Osteoblast (primary cell): ENCODE results near the gene POLR3C. TPM values are rescaled to one million over a fixed set of nuclear protein-coding genes. Genes with fewer than 3 reads are reported as not detected.

ENCODE experiments used
- DNase-seq: peaks from one replicate; pipeline ENCODE4 v3.0.0; 2011; ENCODE audit warnings: low spot score, mixed read lengths; ENCODE audit not compliant: insufficient read length; ENCODE audit errors: missing footprints
- H2AFZ ChIP-seq: 2 replicates; pipeline ENCODE4 v1.6.0; 2011; ENCODE audit warnings: mild to moderate bottlenecking, low read length
- H3K27ac ChIP-seq: 2 replicates; pipeline ENCODE4 v1.5.1; 2011; ENCODE audit warnings: mild to moderate bottlenecking, low read depth, low read length, moderate library complexity
- H3K27me3 ChIP-seq: 2 replicates; pipeline ENCODE4 v1.6.0; 2012; ENCODE audit warnings: mild to moderate bottlenecking, control low read depth, inconsistent platforms, low read length, moderate library complexity; ENCODE audit not compliant: insufficient read depth
- H3K36me3 ChIP-seq: 2 replicates; pipeline ENCODE4 v1.5.1; 2011; ENCODE audit warnings: mild to moderate bottlenecking, low read length, control low read depth, moderate library complexity; ENCODE audit not compliant: insufficient read depth
- H3K4me1 ChIP-seq: 2 replicates; pipeline ENCODE4 v1.5.1; 2011; ENCODE audit warnings: mild to moderate bottlenecking, low read length, control low read depth, moderate library complexity; ENCODE audit not compliant: insufficient read depth
- H3K4me2 ChIP-seq: 2 replicates; pipeline ENCODE4 v1.6.0; 2011; ENCODE audit warnings: mild to moderate bottlenecking, low read length; ENCODE audit not compliant: insufficient read depth
- H3K4me3 ChIP-seq: fragments of 200-600 bp; sonication (generic); 3 replicates; pipeline ENCODE4 v1.5.1; 2012; ENCODE audit warnings: mild to moderate bottlenecking, low read length, inconsistent platforms; ENCODE audit not compliant: insufficient read depth
- H3K79me2 ChIP-seq: 2 replicates; pipeline ENCODE4 v1.6.0; 2012; ENCODE audit warnings: mild to moderate bottlenecking, low read length, control low read depth, inconsistent platforms; ENCODE audit not compliant: insufficient read depth
- H3K9me3 ChIP-seq: 2 replicates; pipeline ENCODE4 v1.5.1; 2011; ENCODE audit warnings: low read depth, low read length, control low read depth
- H4K20me1 ChIP-seq: 2 replicates; pipeline ENCODE4 v1.6.0; 2012; ENCODE audit warnings: mild to moderate bottlenecking, low read length, control low read depth; ENCODE audit not compliant: insufficient read depth
- total RNA-seq: library from RNA; depleted of rRNA; stranded (reverse); fragments of >200 nt; gene quantifications from 2 replicates; pipeline ENCODE4 v1.2.3, GENCODE V29; 2012
- TF ChIP-seq, protein P1 (sequence below): IDR thresholded peaks from 2 replicates; pipeline ENCODE4 v1.5.1; 2011; ENCODE audit warnings: mild to moderate bottlenecking, low read depth, low read length, moderate library complexity; ENCODE audit errors: extremely low read depth

POLR3C gene
- total RNA-seq, 1 donor = 54.3 TPM

DNA sequence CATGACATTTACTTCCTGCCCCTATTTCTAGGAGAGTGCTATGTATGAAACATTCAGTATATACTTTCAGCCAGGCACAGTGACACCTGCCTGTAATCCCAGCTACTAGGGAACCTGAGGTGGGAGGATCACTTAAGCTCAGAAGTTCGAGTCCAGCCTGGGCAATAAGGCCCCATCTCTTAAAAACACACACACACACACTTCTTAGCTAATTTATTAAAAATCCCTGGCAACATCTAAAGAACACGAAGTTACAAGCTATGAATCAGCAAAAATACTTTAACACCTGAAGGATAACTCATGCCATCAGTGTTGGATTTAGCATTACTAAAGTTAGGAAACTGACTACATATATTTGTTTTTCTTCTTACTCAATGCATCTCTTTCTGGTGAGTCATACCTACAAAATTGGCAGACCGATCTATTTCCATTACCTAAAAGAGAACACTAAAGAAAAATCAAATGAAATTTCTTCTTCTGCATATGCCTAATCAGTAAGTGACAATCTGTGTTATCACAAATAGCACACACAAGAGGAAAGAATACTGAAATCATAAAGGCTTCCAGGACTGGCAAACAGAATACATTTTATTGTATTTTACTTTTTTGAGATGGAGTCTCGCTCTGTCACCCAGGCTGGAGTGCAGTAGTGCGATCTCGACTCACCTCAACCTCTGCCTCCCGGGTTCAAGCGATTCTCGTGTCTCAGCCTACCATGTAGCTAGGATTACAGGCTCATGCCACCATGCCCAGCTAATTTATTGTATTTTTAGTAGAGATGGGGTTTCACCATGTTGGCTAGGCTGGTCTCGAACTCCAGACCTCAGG lies 41.5 kb upstream of the POLR3C start:
- Histone ChIP-seq H3K27ac (peak overlapping the region; percentile 79), H3K79me2 (peaks cover 46% of the 10 kb centered on the region), H3K4me1 (peaks cover 9% of the 10 kb centered on the region), H3K4me3 (no peak overlapping the region), H3K9me3 (no peaks in the 10 kb centered on the region), H3K36me3 (peaks cover 12% of the 10 kb centered on the region), H3K27me3 (no peaks in the 10 kb centered on the region), H3K4me2 (peak overlapping the region; percentile 62), H4K20me1 (peaks cover 3% of the 10 kb centered on the region), H2AFZ (no peak overlapping the region)
- TF ChIP-seq, protein P1, sequence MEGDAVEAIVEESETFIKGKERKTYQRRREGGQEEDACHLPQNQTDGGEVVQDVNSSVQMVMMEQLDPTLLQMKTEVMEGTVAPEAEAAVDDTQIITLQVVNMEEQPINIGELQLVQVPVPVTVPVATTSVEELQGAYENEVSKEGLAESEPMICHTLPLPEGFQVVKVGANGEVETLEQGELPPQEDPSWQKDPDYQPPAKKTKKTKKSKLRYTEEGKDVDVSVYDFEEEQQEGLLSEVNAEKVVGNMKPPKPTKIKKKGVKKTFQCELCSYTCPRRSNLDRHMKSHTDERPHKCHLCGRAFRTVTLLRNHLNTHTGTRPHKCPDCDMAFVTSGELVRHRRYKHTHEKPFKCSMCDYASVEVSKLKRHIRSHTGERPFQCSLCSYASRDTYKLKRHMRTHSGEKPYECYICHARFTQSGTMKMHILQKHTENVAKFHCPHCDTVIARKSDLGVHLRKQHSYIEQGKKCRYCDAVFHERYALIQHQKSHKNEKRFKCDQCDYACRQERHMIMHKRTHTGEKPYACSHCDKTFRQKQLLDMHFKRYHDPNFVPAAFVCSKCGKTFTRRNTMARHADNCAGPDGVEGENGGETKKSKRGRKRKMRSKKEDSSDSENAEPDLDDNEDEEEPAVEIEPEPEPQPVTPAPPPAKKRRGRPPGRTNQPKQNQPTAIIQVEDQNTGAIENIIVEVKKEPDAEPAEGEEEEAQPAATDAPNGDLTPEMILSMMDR = no peak
- DNase-seq = peak; percentile 22

DNA sequence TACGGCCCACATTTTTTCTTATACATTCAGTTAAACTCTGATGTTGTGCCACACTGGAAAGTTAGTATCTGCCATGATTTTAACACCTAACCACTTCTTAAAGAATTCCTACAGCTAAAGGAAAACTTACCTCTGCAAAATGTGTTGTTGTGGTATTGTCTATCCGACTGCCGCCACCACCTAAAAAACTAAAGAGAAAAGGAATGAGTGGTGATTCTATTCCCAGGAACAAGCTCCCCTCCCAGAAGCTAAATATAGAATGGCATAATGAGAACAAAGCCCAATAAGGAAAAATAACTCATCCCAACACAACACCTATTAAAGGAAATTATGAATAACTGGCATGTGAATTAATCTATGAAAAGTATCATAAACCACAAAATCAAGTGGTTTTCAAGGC lies 39.6 kb upstream of the POLR3C start:
- Histone ChIP-seq H4K20me1 (peaks cover 3% of the 10 kb centered on the region), H3K9me3 (no peaks in the 10 kb centered on the region), H3K27me3 (no peaks in the 10 kb centered on the region), H3K4me1 (peaks cover 9% of the 10 kb centered on the region), H3K36me3 (peaks cover 7% of the 10 kb centered on the region), H3K4me3 (no peak overlapping the region), H3K27ac (no peak overlapping the region), H3K79me2 (peaks cover 52% of the 10 kb centered on the region), H2AFZ (no peak overlapping the region), H3K4me2 (no peak overlapping the region)
- DNase-seq = no peak
- TF ChIP-seq, protein P1 = no peak

DNA sequence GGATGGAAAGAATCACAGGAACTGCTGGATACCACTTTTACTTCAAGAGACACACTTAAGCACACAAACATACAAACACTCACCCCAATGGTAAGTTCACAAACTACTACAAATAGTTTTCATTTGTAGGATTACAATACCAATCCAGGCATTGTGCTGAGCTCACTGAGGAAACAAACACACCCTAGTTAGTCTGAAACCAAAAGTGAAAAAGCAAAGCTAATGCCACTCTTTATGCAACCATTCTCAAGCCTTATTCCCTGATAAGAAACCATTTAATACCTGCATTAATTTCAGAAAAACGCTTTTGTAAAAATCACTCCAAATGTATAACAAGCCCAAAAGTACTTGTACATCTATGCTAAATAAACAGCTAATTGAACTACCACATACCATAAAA lies 38.5 kb upstream of the POLR3C start:
- Histone ChIP-seq H3K4me3 (no peak overlapping the region), H2AFZ (no peak overlapping the region), H4K20me1 (peaks cover 3% of the 10 kb centered on the region), H3K36me3 (peaks cover 6% of the 10 kb centered on the region), H3K9me3 (no peaks in the 10 kb centered on the region), H3K79me2 (peaks cover 49% of the 10 kb centered on the region), H3K4me1 (peaks cover 9% of the 10 kb centered on the region), H3K4me2 (no peak overlapping the region), H3K27ac (no peak overlapping the region), H3K27me3 (no peaks in the 10 kb centered on the region)
- no peak for DNase-seq
- TF ChIP-seq, protein P1 = no peak

DNA sequence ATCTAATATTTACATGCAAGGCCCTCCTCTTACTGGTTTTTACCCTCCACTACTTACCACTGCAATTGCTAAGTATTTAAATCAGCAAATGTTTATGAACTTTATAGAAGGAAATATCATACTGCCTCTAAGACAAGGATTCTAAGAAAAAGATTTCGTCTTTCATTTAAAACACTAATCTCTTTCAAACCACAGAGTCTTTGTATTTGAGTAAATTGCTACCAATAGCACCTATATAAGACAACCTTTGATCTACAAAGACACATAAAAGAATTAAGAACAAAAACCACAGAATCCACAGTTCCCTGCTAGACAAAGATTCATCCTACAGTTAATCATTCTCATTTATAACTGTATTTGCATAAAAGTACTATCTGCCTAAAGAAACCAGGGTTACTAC lies 37.7 kb upstream of the POLR3C start:
- peaks cover 9% of the 10 kb centered on the region for H3K4me1 ChIP-seq
- H3K27me3 ChIP-seq = no peaks in the 10 kb centered on the region
- no peaks in the 10 kb centered on the region for H3K9me3 ChIP-seq
- peaks cover 3% of the 10 kb centered on the region for H4K20me1 ChIP-seq
- TF ChIP-seq, protein P1 = no peak
- peaks cover 49% of the 10 kb centered on the region for H3K79me2 ChIP-seq
- no peak overlapping the region for H3K27ac ChIP-seq
- H3K4me2 ChIP-seq = no peak overlapping the region
- DNase-seq = peak; percentile 30
- no peak overlapping the region for H3K4me3 ChIP-seq
- no peak overlapping the region for H2AFZ ChIP-seq
- peaks cover 6% of the 10 kb centered on the region for H3K36me3 ChIP-seq
